OCI-LY3 (cell line): ENCODE measurements around the gene UBTD1.

Experiments
- H2AFZ ChIP-seq: fragments of 200-600, 300-600 bp; shearing (Covaris generic); 2 replicates; pipeline ENCODE4 v1.6.0; 2014; ENCODE audit warnings: antibody characterized with exemption, low read depth, low read length
- H3K27ac ChIP-seq: fragments of 200-600, 300-600 bp; sonication (generic); 2 replicates; pipeline ENCODE4 v1.5.1; 2014; ENCODE audit warnings: mild to moderate bottlenecking, low read length, moderate library complexity, mixed read lengths
- H3K27me3 ChIP-seq: fragments of 200-600, 300-600 bp; sonication (generic); 2 replicates; pipeline ENCODE4 v1.6.1; 2014; ENCODE audit warnings: low read depth, low read length, mixed read lengths
- H3K36me3 ChIP-seq: fragments of 200-600, 300-600 bp; sonication (generic); replicated peaks from 2 replicates; pipeline ENCODE3; 2014; ENCODE audit warnings: low read depth, low read length, mixed read lengths
- H3K4me1 ChIP-seq: fragments of 300-600, 200-600 bp; sonication (generic); 2 replicates; pipeline ENCODE4 v1.6.1; 2014; ENCODE audit warnings: low read length, mixed read lengths
- H3K4me2 ChIP-seq: fragments of 200-600, 300-600 bp; sonication (generic); 2 replicates; pipeline ENCODE4 v1.6.1; 2014; ENCODE audit warnings: low read length, mixed read lengths
- H3K4me3 ChIP-seq: fragments of 300-600, 200-600 bp; sonication (generic); 2 replicates; pipeline ENCODE4 v1.5.1; 2014; ENCODE audit warnings: antibody characterized with exemption, mild to moderate bottlenecking, low read length, moderate library complexity
- H3K79me2 ChIP-seq: fragments of 300-600, 200-600 bp; shearing (Covaris generic); 2 replicates; pipeline ENCODE4 v1.6.1; 2014; ENCODE audit warnings: mild to moderate bottlenecking, low read length, mixed read lengths
- H3K9ac ChIP-seq: fragments of 300-600, 200-600 bp; shearing (Covaris generic); 2 replicates; pipeline ENCODE4 v1.6.0; 2014; ENCODE audit warnings: mild to moderate bottlenecking, low read length, moderate library complexity
- H3K9me3 ChIP-seq: fragments of 200-600, 300-600 bp; shearing (Covaris generic); 2 replicates; pipeline ENCODE4 v1.6.1; 2014; ENCODE audit warnings: low read length, mixed read lengths; ENCODE audit not compliant: insufficient read depth
- H4K20me1 ChIP-seq: fragments of 200-600, 300-600 bp; sonication (generic); 2 replicates; pipeline ENCODE4 v1.6.1; 2016; ENCODE audit warnings: low read length, mixed read lengths; ENCODE audit not compliant: insufficient read depth
- EZH2phosphoT487 ChIP-seq: fragments of 200-600 bp; shearing (Covaris generic); IDR thresholded peaks from 2 replicates; pipeline ENCODE4 v1.6.1; 2018; ENCODE audit warnings: antibody characterized with exemption, mixed run types, low read depth
- TF ChIP-seq, protein P1 (sequence below): fragments of 200-600, 300-600 bp; sonication (generic); IDR thresholded peaks from 2 replicates; pipeline ENCODE4 v1.5.1; 2014; ENCODE audit warnings: antibody characterized with exemption, low read length, low read depth

Gene UBTD1

DNA sequence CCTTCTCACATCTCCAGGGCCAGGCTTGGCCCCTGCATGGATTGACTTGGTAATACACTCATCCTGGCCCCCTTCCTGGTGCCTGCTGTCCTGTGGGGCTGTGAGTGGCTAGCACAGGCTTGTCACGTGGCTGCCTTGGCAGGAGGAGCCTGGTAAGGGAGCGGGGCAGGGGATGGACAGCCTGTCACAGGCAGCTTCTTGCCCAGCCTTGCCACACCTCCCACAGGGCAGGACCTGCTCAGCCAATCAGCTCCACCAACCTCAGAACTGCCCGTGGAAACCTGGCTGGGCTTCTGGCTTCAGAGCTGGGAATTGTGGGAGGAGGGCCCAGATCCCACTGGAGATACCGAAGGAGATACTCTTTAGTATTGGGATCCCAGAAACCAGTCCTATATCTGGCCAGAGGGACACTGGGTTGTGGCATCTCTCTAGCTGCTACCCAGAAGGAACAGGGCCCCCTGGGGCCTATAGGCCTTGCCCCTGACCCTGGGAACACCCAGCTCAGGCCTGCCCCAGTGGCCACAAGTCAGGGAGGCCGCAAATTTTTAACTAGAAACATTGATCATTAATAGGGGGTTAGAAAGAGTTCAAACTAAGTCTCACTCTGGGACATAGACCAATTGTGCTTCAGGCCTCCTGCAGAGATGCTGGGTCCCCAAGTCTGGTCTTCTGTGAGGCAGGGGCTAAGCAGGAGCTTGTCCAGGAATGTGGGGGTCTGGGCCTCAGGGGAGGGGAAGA is 85.5 kb downstream of the UBTD1 start, which contains the start of gene HOGA1:
HOGA1 (plus strand) TSS at position 330 of the 738 bp plus-strand sequence; CDS start at position 645, 315 bp downstream.
- H3K79me2 ChIP-seq, result no peaks in the 10 kb centered on the region
- no peaks in the 10 kb centered on the region for H3K36me3 ChIP-seq
- no peak within 1 kb of the TSS for H3K9ac ChIP-seq
- H3K27ac ChIP-seq, result no peak within 1 kb of the TSS
- no peaks in the 10 kb centered on the region for H4K20me1 ChIP-seq
- no peak within 1 kb of the TSS for H3K4me3 ChIP-seq
- H3K9me3 ChIP-seq, result no peaks in the 10 kb centered on the region
- H3K4me2 ChIP-seq, result no peak within 1 kb of the TSS
- H2AFZ ChIP-seq, result no peak within 1 kb of the TSS
- H3K4me1 ChIP-seq, result no peaks in the 10 kb centered on the region
- H3K27me3 ChIP-seq, result no peaks in the 10 kb centered on the region
- no peak for TF ChIP-seq EZH2phosphoT487
- TF ChIP-seq, protein P1, sequence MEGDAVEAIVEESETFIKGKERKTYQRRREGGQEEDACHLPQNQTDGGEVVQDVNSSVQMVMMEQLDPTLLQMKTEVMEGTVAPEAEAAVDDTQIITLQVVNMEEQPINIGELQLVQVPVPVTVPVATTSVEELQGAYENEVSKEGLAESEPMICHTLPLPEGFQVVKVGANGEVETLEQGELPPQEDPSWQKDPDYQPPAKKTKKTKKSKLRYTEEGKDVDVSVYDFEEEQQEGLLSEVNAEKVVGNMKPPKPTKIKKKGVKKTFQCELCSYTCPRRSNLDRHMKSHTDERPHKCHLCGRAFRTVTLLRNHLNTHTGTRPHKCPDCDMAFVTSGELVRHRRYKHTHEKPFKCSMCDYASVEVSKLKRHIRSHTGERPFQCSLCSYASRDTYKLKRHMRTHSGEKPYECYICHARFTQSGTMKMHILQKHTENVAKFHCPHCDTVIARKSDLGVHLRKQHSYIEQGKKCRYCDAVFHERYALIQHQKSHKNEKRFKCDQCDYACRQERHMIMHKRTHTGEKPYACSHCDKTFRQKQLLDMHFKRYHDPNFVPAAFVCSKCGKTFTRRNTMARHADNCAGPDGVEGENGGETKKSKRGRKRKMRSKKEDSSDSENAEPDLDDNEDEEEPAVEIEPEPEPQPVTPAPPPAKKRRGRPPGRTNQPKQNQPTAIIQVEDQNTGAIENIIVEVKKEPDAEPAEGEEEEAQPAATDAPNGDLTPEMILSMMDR, result no peak

DNA sequence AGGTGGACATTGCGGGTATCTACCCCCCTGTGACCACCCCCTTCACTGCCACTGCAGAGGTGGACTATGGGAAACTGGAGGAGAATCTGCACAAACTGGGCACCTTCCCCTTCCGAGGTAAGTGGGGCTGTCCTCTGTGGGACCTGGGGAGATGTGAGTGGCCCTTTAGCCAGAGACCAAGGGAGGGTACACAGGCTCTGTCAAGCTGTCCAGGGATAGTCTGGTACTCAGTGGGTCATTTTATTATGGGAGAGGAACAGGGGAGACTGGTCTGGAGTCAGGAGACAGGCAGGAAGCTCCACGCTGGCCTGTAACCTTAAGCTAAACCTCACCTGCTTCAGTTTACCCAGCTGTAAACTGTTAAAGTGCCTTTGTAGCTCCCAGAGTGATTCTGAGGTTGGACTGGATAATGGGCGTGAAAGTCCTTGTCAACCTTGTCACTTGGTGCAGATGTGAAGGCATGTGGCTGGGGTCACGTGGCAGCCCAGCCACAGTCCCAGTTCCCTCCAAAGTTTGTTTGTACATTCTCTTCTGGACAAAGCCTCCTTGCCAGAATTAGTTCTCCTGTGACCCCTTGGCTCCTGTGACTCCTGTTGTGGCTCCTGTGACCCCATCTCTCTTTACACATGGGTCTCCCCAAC is 86.2 kb downstream of the UBTD1 start:
- H3K4me1 ChIP-seq, result no peaks in the 10 kb centered on the region
- no peaks in the 10 kb centered on the region for H3K9me3 ChIP-seq
- H4K20me1 ChIP-seq, result no peaks in the 10 kb centered on the region
- no peak overlapping the region for H3K4me3 ChIP-seq
- H3K27ac ChIP-seq, result no peak overlapping the region
- H3K9ac ChIP-seq, result no peak overlapping the region
- no peaks in the 10 kb centered on the region for H3K79me2 ChIP-seq
- H3K27me3 ChIP-seq, result no peaks in the 10 kb centered on the region
- H3K4me2 ChIP-seq, result no peak overlapping the region
- H2AFZ ChIP-seq, result no peak overlapping the region
- TF ChIP-seq, protein P1, result no peak
- TF ChIP-seq EZH2phosphoT487, result no peak
- no peaks in the 10 kb centered on the region for H3K36me3 ChIP-seq

DNA sequence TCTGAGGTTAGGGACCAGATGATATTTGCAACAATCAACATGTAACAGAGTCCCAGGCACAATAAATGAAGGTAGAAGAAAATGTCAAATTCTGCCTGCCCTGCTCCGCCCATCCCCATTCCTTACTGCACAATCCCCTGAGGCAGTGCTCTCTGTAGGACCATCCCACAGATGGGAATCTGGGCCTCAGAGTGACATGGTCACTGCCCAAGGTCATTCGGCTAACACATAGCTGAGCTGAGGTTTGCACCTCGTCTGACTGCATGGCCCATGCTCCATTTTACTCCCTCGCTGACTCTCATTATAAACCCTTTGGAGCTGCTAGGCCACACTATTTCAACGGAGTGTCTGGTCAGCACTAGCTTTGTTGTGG is 86.7 kb downstream of the UBTD1 start:
- Histone ChIP-seq H3K9me3 (no peaks in the 10 kb centered on the region), H3K4me2 (no peak overlapping the region), H4K20me1 (no peaks in the 10 kb centered on the region), H3K4me3 (no peak overlapping the region), H3K9ac (no peak overlapping the region), H2AFZ (no peak overlapping the region), H3K79me2 (no peaks in the 10 kb centered on the region), H3K27ac (no peak overlapping the region), H3K36me3 (no peaks in the 10 kb centered on the region), H3K27me3 (no peaks in the 10 kb centered on the region), H3K4me1 (no peaks in the 10 kb centered on the region)
- TF ChIP-seq, protein P1, result no peak
- TF ChIP-seq EZH2phosphoT487, result no peak

DNA sequence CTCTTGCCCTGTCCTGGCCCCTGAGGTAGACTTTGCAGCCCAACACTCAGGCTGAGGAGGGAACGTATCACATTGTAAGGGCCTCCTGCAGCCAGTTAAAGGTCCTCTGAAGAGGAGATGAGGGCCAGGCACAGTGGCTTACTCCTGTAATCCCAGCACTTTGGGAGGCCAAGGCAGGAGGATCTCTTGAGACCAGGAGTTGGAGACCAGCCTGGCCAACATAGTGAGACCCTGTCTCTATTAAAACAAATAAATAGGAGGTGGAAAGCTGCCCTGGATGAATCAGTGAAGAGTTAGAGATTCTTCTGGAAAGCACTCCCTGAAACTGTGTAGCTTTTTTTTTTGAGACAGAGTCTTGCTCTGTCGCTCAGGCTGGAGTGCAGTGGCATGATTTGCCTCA is 88.5 kb downstream of the UBTD1 start:
- Histone ChIP-seq H3K27me3 (no peaks in the 10 kb centered on the region), H2AFZ (no peak overlapping the region), H3K4me1 (no peaks in the 10 kb centered on the region), H3K36me3 (no peaks in the 10 kb centered on the region), H3K9ac (no peak overlapping the region), H3K4me3 (no peak overlapping the region), H3K4me2 (no peak overlapping the region), H3K79me2 (no peaks in the 10 kb centered on the region), H3K9me3 (no peaks in the 10 kb centered on the region), H4K20me1 (no peaks in the 10 kb centered on the region), H3K27ac (no peak overlapping the region)
- no peak for TF ChIP-seq EZH2phosphoT487
- TF ChIP-seq, protein P1, result no peak
